ENCODE measurements around the gene PPP2R2D. TPM values are rescaled to one million over a fixed set of nuclear protein-coding genes. Genes with fewer than 3 reads are reported as not detected.

PPP2R2D gene
- 24.7 and 25.8 TPM in 2 replicates for total RNA-seq

DNA sequence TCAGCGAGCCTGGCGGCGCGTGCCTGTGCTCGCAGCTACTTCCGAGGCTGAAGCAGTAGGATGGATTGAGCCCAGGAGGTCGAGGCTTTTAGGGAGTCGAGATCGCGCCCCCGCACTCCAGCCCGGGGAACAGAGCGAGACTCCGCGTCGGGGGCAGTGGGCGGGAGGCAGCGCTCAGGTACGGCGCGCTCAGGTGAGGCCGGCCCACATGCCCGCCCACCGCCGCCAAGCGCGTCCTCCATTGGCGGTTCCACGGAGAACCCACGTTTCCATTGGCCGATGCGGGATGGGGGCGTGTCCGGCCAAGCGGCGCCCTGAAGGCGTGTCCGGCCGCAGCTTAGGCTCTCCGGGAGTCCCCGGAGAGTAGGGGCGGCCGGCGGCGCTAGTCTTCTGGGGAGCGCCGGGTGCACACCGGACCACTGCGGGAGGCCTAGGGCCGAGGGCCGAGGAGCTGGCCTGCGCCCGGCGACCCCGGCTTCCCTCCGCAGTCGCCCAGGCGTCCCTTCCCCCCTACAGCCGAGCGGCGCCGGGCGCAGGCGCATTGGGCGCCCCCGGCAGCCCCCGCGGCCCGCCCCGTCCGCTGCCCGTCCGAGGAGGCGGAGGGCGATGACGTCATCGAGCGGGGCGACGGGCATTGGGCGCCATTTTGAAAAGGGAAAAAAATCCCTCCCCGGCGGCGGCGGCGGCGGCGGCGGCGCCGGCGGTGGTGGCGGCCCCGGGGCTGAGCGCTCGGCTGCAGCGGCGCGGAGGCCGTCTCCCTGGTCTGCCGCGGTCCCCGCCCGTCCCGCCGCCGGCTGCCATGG lies at the start of gene PPP2R2D:
TSS of gene PPP2R2D (plus strand) at position 659 of the 803 bp plus-strand sequence. CDS start at position 800, 141 bp downstream.

DNA sequence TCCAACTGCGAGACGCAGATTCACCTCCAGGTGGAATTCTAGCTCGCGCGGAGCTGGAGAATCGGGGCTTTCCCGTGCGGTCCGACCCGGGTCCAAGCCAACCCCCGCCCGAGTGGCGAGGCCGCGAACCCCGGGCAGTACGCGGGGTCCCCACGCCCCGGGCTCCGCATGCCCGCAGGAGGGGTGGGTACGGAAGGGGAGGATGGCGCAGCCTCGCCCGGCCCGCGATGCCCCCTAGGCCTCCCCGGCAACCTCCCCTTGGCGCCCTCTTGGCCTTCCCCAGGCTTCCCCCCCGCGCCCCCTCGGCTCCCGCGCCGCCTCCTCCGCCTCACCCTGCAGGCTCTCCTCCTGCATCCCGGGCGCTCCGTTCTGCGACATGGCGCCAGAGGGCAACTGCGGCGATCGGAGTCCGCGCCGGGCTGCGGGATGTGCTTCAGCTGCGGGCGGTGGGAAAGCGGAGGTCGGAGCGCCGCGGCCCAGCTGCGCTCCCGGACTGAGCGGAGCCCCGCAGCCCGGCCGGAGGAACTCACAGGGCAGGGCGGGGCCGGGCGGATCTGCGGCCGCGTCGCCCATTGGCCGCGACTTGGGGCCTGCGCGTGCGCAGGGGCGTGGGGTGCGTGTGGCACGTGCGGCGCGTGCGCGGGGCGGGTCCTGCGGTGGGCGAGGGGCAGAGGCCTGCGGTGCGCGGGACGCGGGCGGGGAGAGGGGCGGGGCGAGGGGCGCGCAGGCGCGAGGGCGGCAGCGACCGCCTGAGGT lies 80.8 kb downstream of the PPP2R2D start, which contains the start of gene BNIP3:
TSS of gene BNIP3 (minus strand) at position 495 of the 756 bp plus-strand sequence. CDS start at position 378, 117 bp downstream.

Other genes starting within 250 kb of the PPP2R2D start
- gene BNIP3, start 80.9 kb downstream of the PPP2R2D start, total RNA-seq, result 80.6 and 95.3 TPM in 2 replicates
- gene JAKMIP3, start 164.9 kb downstream of the PPP2R2D start, total RNA-seq, result 0.24 and 0.32 TPM in 2 replicates